Fibroblast of the conjunctiva (primary cell): ENCODE measurements around the gene SDK1.

Experiments
- DNase-seq: peaks from one replicate; pipeline ENCODE4 v3.0.0-alpha.2; 2010; ENCODE audit warnings: low read depth

SDK1 gene

GRCh38 chr7:3333861-3334260 lies 32.8 kb downstream of the SDK1 start:
- DNase-seq, result no peak

GRCh38 chr7:3336042-3336665 lies 35.1 kb downstream of the SDK1 start:
- DNase-seq, result no peak

DNA sequence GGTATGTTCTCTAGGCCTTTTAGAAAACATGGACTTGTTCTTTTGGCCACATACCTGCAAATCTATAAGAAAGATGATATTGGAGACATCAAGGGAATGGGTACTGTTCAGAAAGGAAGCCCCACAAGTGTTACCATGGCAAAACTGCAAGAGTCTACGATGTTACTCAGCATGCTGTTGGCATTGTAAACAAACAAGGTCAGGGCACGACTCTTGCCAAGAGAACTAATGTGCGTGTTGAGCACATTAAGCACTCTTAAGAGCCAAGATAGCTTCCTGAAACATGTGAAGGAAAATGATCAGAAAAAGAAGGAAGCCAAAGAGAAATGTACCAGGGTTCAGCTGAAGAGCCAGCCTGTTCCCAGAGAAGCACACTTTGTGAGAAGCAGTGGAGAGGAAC lies 37.1 kb downstream of the SDK1 start:
- no peak for DNase-seq

- no peak for DNase-seq
These were observed 44.8 kb downstream of the SDK1 start for GRCh38 chr7:3345699-3346481.

- DNase-seq, result no peak
These were observed 48.1 kb downstream of the SDK1 start for GRCh38 chr7:3349126-3349525.

- DNase-seq, result no peak
These were observed 55.1 kb downstream of the SDK1 start for GRCh38 chr7:3356173-3356572.

DNA sequence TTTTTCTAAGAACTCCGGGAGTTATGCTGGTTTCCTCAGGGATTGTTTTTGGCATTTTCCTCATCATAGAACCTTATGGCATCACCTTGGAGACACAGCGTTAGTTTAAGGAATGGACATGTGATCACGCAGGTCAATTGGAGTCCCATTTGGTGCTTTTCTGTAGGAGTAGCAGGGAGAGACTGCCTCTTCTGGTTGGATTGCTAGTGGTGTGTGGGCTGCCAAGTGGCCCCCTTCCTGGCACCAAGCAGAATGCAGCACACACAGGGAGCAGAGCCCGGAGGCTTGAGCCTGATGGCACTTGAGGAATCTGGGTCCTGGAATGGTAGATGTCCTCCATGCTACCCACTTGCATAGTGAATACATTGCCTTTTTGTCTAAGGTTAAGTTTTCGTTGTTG lies 57.9 kb downstream of the SDK1 start:
- no peak for DNase-seq

DNA sequence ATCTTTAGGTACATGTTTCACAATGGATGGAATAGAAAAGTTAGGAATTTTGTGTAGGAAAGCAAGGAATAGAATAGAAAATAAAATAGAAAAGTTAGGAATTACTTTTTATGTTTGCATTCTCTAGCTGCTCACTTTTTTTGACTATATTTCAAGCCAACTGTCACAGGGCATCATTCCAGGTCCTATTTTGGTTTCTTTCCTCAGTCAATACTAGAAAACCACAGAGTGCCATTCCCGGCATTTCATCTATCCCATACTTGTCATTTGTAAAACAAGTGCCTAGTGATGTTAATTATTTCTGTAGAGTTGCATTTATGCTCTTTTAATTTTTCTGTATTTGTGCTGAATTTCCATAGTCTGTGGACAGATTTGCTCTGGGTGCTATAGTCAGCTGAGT lies 66.2 kb downstream of the SDK1 start:
- no peak for DNase-seq

DNA sequence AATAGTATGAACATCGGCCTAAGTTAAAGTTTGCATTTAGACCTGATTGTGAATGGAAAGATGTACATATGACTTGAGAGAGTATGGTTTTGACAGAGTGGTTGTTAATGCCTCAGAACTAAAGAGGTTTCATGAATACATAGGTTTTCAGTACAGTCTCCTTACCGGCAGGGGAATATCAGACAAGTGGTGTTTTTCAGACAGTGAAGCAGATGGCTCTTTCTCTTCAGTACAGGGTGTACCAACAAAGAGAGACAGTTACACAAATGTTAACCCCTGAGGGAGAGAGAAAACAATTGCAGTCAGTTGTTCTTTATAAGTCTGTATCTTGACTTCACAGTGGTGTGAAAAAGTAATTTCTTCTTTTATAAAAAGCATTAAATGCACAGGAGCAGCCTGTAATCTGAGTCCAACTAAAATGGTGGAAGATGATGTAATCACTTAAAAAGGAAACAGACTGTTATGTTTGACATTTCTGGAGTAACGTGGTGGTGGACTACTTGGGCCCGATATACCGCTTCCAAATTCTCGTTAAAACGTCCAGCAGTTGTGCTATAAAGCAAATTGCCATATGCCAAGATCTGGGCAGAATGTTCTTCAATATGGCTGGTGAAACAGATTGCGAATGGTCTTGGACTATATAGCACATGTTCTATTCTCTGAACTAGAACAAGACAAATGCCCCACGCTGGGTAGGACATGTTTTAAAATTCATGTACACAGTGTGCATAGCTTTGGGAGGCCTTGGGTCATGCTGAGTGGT lies 69.2 kb downstream of the SDK1 start:
- no peak for DNase-seq

- no peak for DNase-seq
These were observed 69.9 kb downstream of the SDK1 start for GRCh38 chr7:3370921-3371320.

GRCh38 chr7:3371601-3372000 lies 70.5 kb downstream of the SDK1 start:
- no peak for DNase-seq

- DNase-seq, result no peak
These were observed 73.2 kb downstream of the SDK1 start for GRCh38 chr7:3374239-3374638.

DNA sequence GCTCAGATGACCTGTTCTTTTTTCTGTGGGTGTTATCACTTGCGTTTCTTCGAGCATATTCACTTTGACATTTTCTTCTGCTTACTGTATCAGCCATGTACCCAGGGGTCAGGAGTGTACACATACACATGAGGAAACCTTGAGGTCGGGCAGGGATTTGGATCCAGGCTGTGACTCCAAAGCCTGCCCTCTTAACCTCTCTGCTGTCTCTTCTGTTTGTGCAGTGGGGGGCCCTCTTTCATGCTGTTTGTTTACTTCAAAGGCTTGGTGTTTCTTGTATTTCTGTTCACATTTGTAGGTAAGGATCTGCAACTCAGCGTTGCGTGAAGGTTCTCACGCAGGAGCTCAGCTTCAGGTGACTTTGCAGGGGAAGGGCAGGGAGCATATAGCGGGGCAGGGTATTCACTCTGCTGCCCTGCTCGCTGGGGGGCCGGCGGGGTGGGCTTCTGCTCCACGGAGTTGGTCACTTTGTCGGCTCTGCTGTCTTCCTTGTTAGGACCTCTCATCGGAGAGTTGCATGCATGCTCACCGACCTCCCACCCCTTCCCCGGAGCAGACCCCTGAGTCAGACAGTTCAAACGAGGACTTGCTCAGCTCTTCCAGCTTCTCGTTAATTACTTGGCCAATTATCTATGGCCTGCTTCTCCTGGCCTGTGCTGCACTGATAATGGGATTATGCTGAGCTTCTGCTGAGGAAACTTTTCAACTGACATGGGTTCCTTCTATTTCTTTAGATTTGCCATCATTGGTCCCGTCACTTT lies 77.5 kb downstream of the SDK1 start:
- no peak for DNase-seq

DNA sequence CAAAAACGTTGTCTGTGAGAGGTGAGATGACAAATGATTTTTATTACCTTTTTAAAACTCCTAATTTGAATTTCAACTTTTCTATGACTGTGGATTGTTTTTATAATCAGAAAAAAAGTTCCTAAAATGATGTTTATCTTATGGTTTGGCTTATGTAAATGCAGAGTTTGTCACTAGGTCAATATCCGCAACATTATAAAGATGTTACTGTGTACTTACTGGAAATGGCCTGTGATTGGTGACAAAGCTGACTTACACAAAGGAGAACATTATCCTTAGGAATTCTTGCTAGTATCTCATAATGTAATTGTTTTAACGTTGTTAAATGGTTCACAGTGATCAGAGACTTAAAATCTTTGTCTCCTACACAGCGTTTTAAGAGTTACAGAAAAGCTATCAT lies 79.0 kb downstream of the SDK1 start:
- no peak for DNase-seq

- DNase-seq, result no peak
These were observed 80.0 kb downstream of the SDK1 start for GRCh38 chr7:3380886-3381685.

DNA sequence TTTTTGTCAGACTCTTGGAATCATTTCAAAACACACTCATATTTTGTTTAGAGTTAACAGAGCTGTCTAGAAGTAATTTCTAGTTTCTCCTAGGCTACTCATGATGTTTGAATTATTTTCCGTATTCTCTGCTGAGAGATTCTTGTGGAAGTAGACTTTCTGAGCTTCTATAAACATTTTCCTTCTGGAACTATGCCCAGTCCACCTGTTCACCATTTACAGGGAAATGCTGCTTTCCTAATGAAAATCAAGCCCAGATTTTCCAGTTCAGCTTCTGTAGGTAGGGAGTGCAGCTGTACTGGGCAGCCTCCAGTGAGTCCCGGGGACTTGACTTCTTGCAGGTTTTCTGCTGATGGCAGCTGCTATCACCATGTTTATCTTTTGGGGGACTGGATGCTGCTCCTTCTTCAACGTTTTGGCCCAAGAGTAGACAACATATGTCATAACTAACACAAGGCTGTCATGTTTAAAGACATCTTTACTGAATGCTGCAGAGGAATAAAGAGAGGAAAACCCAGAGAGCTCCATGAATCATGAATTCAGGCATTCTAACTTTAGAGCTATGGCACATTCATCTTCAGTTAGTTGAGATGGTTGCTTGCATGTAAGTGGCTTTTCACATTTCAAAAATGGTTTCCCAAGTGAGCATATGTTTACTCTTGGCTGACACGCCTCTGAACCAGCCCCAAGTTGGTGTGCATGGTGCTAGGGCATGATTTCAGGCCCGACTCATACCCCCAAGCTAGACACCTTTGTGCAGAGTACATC lies 85.6 kb downstream of the SDK1 start:
- no peak for DNase-seq

- DNase-seq, result no peak
These were observed 92.8 kb downstream of the SDK1 start for GRCh38 chr7:3393862-3394261.

- DNase-seq, result no peak
These were observed 96.3 kb downstream of the SDK1 start for GRCh38 chr7:3397324-3397723.

DNA sequence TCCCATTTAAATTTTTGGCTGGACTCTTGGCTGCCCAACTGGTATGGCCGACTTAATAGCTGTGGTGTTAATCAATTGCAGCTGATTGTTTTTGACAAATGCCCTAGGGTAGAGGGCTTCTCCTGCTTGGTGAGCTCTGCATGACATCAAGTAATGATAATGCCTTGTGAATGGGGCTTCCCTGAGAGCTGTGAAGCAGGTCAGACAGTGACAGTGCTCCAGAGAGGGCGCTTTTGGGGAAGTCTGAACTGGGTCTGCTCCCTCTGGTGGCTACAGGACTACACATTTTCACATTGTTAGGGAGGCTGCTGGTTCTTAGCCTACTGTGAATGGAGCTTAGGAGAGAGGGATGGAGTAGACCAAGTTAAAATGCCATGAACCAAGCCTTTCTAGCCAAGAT lies 98.8 kb downstream of the SDK1 start:
- no peak for DNase-seq

DNA sequence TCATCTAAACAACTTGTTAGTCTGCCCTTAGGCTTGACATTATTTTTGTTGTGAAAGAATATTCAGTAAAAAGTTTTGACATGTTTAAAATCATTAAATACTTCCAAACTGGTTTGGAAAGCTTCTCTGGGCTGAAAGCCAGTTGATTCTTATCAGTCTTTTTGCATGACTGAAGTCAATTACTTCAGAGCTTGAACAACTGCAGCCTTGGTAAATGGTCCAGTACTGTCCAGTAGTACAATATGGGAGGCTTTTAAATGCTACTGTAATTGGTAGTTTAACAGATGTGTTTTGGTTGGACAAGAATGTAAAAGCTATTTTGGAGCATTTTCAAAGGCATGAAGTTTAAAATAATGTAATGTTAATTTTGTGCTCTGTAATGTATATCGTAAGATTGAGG lies 103.4 kb downstream of the SDK1 start:
- DNase-seq, result peak; percentile 33
